Adrenal gland (tissue), 5 donors: ENCODE data around the gene LATS2.

Experiments used
- POLR2A ChIP-seq, 2 donors: fragments of 450-650 bp; IDR thresholded peaks; one replicate each; pipeline ENCODE4 v1.6.1; 2017; ENCODE audit warnings: antibody characterized with exemption in 2 of 2, mild to moderate bottlenecking in 2 of 2, moderate library complexity in 1 of 2
- TF ChIP-seq, protein P1 (sequence below), 6 experiments: fragments of 450-650 bp in 4 of 6; fragments of 200-600 bp in 2 of 6; sonication (generic) in 1 of 6; IDR thresholded peaks; 1 replicate in 5 of 6; 2 replicates in 1 of 6; pipeline versions ENCODE4 v1.5.1 to v1.8.0; 2016 to 2021; ENCODE audit warnings: antibody characterized with exemption in 6 of 6, mild to moderate bottlenecking in 2 of 6, moderate library complexity in 1 of 6
- donor health status: DM: no; HTN: no; CAD: no.

GRCh38 chr13:21039097-21039800 is 22.1 kb downstream of the LATS2 start:
- TF ChIP-seq, protein P1, sequence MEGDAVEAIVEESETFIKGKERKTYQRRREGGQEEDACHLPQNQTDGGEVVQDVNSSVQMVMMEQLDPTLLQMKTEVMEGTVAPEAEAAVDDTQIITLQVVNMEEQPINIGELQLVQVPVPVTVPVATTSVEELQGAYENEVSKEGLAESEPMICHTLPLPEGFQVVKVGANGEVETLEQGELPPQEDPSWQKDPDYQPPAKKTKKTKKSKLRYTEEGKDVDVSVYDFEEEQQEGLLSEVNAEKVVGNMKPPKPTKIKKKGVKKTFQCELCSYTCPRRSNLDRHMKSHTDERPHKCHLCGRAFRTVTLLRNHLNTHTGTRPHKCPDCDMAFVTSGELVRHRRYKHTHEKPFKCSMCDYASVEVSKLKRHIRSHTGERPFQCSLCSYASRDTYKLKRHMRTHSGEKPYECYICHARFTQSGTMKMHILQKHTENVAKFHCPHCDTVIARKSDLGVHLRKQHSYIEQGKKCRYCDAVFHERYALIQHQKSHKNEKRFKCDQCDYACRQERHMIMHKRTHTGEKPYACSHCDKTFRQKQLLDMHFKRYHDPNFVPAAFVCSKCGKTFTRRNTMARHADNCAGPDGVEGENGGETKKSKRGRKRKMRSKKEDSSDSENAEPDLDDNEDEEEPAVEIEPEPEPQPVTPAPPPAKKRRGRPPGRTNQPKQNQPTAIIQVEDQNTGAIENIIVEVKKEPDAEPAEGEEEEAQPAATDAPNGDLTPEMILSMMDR (IDR thresholded peaks at IDR 0.05): no peak
- TF ChIP-seq POLR2A (IDR thresholded peaks at IDR 0.05): no peak
